Endodermal cell (in vitro differentiated cells): ENCODE data around the gene JMY. TPM values are rescaled to one million over a fixed set of nuclear protein-coding genes. Genes with fewer than 3 reads are reported as not detected.

ENCODE experiments used
- DNase-seq: peaks from one replicate; pipeline ENCODE4 v3.0.0-alpha.2; 2017
- H3K27ac ChIP-seq: 2 replicates; pipeline ENCODE4 v1.5.1; 2013; ENCODE audit warnings: mild to moderate bottlenecking, low read depth, low read length, moderate library complexity
- H3K27me3 ChIP-seq: 2 replicates; pipeline ENCODE4 v1.6.1; 2013; ENCODE audit warnings: mild to moderate bottlenecking, low read length, moderate library complexity; ENCODE audit not compliant: insufficient read depth, control insufficient read depth, poor library complexity, severe bottlenecking
- H3K36me3 ChIP-seq: 2 replicates; pipeline ENCODE4 v1.7.0; 2013; ENCODE audit warnings: mild to moderate bottlenecking, low read length, moderate library complexity; ENCODE audit not compliant: control insufficient read depth, insufficient read depth
- H3K4me1 ChIP-seq: one replicate; pipeline ENCODE4 v1.7.0; 2013; ENCODE audit warnings: low read length; ENCODE audit not compliant: control insufficient read depth, insufficient read depth
- H3K4me3 ChIP-seq: 2 replicates; pipeline ENCODE4 v1.5.1; 2013; ENCODE audit warnings: mild to moderate bottlenecking, low read length, moderate library complexity
- H3K9ac ChIP-seq: 2 replicates; pipeline ENCODE4 v1.6.1; 2013; ENCODE audit warnings: mild to moderate bottlenecking, low read length, moderate library complexity; ENCODE audit not compliant: poor library complexity, severe bottlenecking; ENCODE audit errors: extremely low read depth
- H3K9me3 ChIP-seq: 2 replicates; pipeline ENCODE4 v1.6.1; 2013; ENCODE audit warnings: mild to moderate bottlenecking, low read length, moderate library complexity; ENCODE audit not compliant: control insufficient read depth
- H3K27ac Mint-ChIP-seq: 2 replicates; pipeline ENCODE4 v1.8.0; 2020; ENCODE audit warnings: mixed read lengths
- H3K27me3 Mint-ChIP-seq: 2 replicates; pipeline ENCODE4 v1.8.0; 2021; ENCODE audit warnings: mild to moderate bottlenecking, mixed read lengths; ENCODE audit not compliant: insufficient read depth
- H3K36me3 Mint-ChIP-seq: 2 replicates; pipeline ENCODE4 v1.8.0; 2020; ENCODE audit warnings: low read depth, mixed read lengths
- H3K4me1 Mint-ChIP-seq: 2 replicates; pipeline ENCODE4 v1.8.0; 2020; ENCODE audit warnings: mixed read lengths
- H3K4me3 Mint-ChIP-seq: 2 replicates; pipeline ENCODE4 v1.8.0; 2020; ENCODE audit warnings: mild to moderate bottlenecking, moderate library complexity, mixed read lengths
- H3K9me3 Mint-ChIP-seq: 2 replicates; pipeline ENCODE4 v1.8.0; 2020; ENCODE audit warnings: mild to moderate bottlenecking, mixed read lengths
- CTCF ChIP-seq: fragments of 200-600 bp; sonication (generic); conservative IDR thresholded peaks from 2 replicates; pipeline ENCODE4 v1.5.0; 2021; ENCODE audit warnings: antibody characterized with exemption, mild to moderate bottlenecking
- WGBS, 2 experiments: methylation state at CpG; one replicate each; pipeline versions ENCODE4 v1.1.5 to v1.1.7; 2013; ENCODE audit warnings: missing lambda C conversion rate in 2 of 2, mixed read lengths in 1 of 2; ENCODE audit not compliant: insufficient coverage in 1 of 2, insufficient read length in 1 of 2; 5-methylcytosine and 5-hydroxymethylcytosine counted together
- total RNA-seq, 2 donors: library from RNA; stranded (reverse); fragmentation: NEBNext Ultra II Directional in 1 of 2; extraction: Animal tissue kit (Norgen Biotek cat#: 25700) in 1 of 2; gene quantifications; 2 replicates in 1 of 2; 3 replicates in 1 of 2; pipeline ENCODE4 v1.2.1, GENCODE V29; 2021

JMY gene
- total RNA-seq, 2 donors from 2014 or later = 19.4 to 20.8 TPM

- Histone ChIP-seq H3K9me3 (no peaks in the 10 kb centered on the region), H3K27ac (no peak overlapping the region), H3K27me3 (no peaks in the 10 kb centered on the region), H3K36me3 (no peaks in the 10 kb centered on the region), H3K4me3 (peak overlapping the region; percentile 94), H3K4me1 (no peaks in the 10 kb centered on the region), H3K9ac (peak overlapping the region; percentile 87)
- no peak for TF ChIP-seq CTCF
- Mint-ChIP-seq H3K27ac (peak overlapping the region; percentile 69), H3K27me3 (peaks cover 3% of the 10 kb centered on the region), H3K9me3 (no peaks in the 10 kb centered on the region), H3K36me3 (peaks cover 6% of the 10 kb centered on the region), H3K4me1 (peaks cover 20% of the 10 kb centered on the region), H3K4me3 (peak overlapping the region; percentile 96)
- DNase-seq = no peak
- 10 to 16% methylated on average over 12 to 14 of the region's 14 CpGs for WGBS, 2 experiments
Observed at GRCh38 chr5:79237740-79238560, 2.0 kb downstream of the JMY start.

GRCh38 chr5:79240561-79240960, 4.6 kb downstream of the JMY start:
- no peak for TF ChIP-seq CTCF
- H3K9me3 Mint-ChIP-seq = no peaks in the 10 kb centered on the region
- no peaks in the 10 kb centered on the region for H3K9me3 ChIP-seq
- peaks cover 31% of the 10 kb centered on the region for H3K4me1 Mint-ChIP-seq
- peaks cover under 1% of the 10 kb centered on the region for H3K27me3 Mint-ChIP-seq
- no peak overlapping the region for H3K27ac ChIP-seq
- H3K36me3 Mint-ChIP-seq = peaks cover 6% of the 10 kb centered on the region
- H3K27me3 ChIP-seq = no peaks in the 10 kb centered on the region
- no peak overlapping the region for H3K4me3 ChIP-seq
- no peak for DNase-seq
- no peaks in the 10 kb centered on the region for H3K4me1 ChIP-seq
- 95 to 98% methylated on average over 2 of the region's 2 CpGs for WGBS, 2 experiments
- H3K9ac ChIP-seq = no peak overlapping the region
- no peak overlapping the region for H3K27ac Mint-ChIP-seq
- H3K36me3 ChIP-seq = no peaks in the 10 kb centered on the region
- peak overlapping the region; percentile 36 for H3K4me3 Mint-ChIP-seq

GRCh38 chr5:79241535-79241979, 5.6 kb downstream of the JMY start:
- Mint-ChIP-seq H3K36me3 (peaks cover 6% of the 10 kb centered on the region), H3K4me3 (no peak overlapping the region), H3K4me1 (peaks cover 31% of the 10 kb centered on the region), H3K27me3 (no peaks in the 10 kb centered on the region), H3K27ac (no peak overlapping the region), H3K9me3 (no peaks in the 10 kb centered on the region)
- H3K9me3 ChIP-seq = no peaks in the 10 kb centered on the region
- H3K36me3 ChIP-seq = no peaks in the 10 kb centered on the region
- peak overlapping the region; percentile 24 for H3K4me3 ChIP-seq
- no peak overlapping the region for H3K27ac ChIP-seq
- WGBS, 2 experiments = 89 to 91% methylated on average over 1 to 4 of the region's 4 CpGs
- TF ChIP-seq CTCF = no peak
- H3K9ac ChIP-seq = no peak overlapping the region
- no peaks in the 10 kb centered on the region for H3K27me3 ChIP-seq
- DNase-seq = no peak
- no peaks in the 10 kb centered on the region for H3K4me1 ChIP-seq
